Ramos (cell line): ENCODE measurements around the gene STRIP2.
"Not testable (repeated sequence)": the region's sequence is repeated elsewhere in the genome, so short reads cannot be mapped to it uniquely, and the experiment has no call there.

Experiments
- in situ Hi-C: fragments of 300-500 bp; cut with MboI; formaldehyde crosslinking; loops from one replicate; pipeline ENCODE4 v1.14.3; 2022; ENCODE audit warnings: low sequenced_read_pairs; ENCODE audit not compliant: unreplicated experiment

Gene STRIP2

GRCh38 chr7:129417073-129417472, 17.2 kb upstream of the STRIP2 start:
- in situ Hi-C loops: no loop called here

DNA sequence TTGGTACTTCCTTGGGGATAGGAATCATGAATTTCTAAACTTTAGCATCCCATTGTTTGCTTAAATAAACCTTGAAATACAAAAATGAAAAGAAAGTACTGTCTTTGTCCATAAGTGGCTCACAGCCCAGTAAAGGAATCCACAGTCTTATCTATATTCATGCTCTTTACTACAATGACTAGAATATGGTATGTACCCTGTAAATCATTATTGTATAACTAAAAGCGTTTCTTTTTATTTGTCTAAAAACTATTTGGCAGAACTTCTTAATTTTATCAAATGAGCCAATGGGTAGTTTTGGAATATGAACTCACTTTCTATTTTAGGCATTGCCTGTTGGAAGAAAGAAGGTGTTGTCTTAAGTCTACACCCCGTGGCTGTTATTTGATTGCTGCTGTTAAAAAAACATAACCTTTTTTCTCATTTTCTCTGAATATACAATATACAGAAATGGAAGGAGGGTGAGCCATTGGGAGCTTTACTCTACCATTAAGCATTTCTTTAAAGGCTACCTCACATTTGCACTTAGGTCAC, 12.4 kb upstream of the STRIP2 start:
- in situ Hi-C loops: no loop called here

DNA sequence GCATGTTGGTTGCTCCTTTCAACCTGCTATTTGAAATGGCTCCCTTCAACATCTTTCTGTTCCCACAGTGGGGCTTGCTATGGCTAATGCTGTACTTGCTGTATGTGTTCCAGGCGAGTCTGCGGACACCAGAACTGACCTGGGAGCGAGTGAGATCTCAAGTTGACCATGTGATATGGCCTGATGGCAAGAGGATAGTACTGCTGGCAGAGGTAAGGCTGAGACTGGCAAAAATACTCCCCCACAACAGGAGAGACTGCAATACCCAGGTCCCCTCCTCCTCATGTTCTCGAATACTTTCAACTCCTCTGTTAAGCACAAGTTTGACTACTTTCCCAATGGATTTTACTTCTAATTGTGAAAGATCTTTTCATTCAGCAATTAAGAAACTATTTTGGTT, 11.5 kb upstream of the STRIP2 start:
- in situ Hi-C loops: no loop called here

- in situ Hi-C loops: no loop called here
These were observed 10.4 kb upstream of the STRIP2 start for GRCh38 chr7:129423700-129424410.

DNA sequence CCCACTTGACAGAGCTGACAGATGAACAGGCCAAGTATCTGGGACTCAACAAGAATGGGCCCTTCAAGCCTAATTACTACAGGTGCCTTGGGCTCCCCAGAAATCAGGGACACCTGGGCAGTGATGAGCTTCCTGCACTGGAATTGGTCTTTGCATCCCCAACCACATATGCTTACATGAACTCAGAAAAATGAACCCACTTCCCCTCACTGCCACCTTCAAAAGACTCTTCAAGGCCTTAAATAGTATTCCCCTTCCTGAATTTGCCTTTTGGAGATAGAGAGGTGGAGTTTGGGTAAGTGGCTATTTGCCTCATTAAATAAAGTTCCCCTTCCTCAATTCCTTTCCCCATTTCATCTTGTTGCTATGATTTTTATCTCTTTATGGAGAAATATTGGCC, 7.8 kb upstream of the STRIP2 start:
- in situ Hi-C loops: no loop called here

GRCh38 chr7:129427526-129428045, 6.6 kb upstream of the STRIP2 start:
- in situ Hi-C loops: no loop called here

- in situ Hi-C loops: no loop called here
These were observed 2.2 kb upstream of the STRIP2 start for GRCh38 chr7:129431911-129432643.

DNA sequence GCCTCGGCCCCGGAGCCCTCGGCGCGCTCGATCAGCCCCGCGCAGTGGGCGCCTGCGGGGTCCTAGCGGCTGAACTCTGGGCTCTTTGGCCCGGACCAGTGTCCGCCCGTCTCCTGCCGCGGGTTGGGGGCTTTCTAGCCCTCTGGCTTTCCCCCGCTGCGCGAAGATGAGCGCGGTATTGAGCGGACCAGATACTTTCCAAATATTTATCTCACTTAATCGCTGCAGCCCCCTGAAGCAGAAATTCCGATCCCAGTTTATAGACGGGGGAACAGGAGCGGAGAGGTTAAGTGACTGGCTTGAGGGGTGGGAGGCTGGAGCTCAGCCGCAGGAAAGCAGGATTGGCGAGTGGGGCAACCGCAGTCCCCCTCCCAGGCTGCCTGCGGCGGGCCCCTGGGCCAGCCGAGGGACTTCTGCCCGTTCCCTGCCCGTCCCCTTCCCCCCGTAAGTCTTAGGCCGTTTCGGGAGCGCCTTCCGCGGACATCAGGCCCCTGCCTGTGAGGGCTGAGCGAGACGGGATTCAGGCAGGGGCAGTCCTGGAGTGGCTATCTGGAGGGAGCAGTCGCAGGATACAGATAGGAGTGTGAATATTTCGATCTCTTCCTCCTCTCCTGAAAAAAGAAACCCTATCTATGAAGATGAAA, 565 bp downstream of the STRIP2 start:
- in situ Hi-C loops: no loop called here

DNA sequence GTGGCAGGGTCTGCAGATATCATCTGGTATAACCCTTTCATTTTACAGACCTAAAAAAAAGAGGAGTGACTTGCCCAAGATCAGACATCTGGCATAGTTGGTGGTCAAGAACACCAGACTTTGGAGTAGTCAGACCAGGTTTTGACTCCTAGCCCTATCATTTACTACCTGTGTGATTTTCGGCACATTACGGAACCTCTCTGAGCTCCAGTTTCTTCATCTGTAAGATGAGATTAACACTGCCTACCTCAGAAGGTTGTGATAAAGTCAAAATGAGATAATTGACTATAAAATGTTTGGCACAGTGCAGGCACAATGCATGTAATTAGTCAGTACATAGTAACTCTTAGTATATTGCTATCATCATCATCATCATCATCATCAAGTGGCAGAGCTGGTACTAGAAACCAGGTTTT, 1.2 kb downstream of the STRIP2 start:
- in situ Hi-C loops: no loop called here

DNA sequence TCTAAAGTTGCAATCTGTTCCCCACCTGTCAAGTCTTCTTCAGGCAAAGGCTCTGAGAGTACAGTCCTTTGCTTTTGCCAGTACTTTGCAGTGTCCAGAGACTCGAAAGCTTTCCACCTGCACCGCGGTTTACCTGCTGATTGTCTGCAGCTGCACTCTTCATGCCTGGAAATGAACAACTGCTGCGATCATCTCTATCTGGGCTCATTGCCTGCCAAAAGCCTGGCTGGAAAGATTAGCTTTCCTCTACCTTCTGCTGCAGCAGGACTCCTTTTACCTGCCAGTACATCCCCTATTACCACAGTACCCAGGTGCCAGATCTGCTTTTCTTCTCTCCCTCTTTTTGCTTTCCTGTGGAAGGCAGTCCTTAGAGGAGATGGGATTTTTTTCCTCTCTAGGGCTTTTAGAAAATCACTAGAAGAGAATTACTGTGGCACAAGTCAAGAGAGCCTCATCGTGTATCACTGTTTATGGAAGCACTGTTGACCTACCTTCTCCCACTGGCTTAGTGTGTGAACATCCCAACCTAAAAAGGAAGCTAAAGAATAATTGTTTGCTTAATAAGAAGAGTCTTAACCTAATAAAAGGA, 2.2 kb downstream of the STRIP2 start:
- in situ Hi-C loops: no loop called here

DNA sequence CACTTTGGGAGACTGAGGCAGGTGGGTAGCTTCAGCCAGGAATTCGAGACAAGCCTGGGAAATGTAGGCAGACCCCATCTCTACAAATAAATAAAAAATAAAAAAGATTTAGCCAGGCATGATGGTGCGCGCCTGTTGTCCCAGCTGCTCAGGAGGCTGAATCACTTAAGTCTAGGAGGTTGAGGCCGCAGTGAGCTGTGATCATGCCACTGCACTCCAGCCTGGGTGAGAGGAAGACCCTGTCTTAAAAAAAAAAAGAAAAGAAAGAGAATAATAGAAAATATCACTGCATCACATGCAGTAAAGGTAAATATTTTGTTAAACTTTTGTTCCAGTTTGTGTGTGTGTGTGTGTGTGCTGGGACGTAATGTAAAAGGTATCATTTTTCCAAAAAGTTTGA, 3.0 kb downstream of the STRIP2 start:
- in situ Hi-C loops: no loop called here

GRCh38 chr7:129438281-129438838, 4.1 kb downstream of the STRIP2 start:
- in situ Hi-C loops: no loop called here

GRCh38 chr7:129438839-129439651, 4.8 kb downstream of the STRIP2 start:
- in situ Hi-C loops: no loop called here

GRCh38 chr7:129439963-129440625, 5.9 kb downstream of the STRIP2 start:
- in situ Hi-C loops: no loop called here

GRCh38 chr7:129443612-129444011, 9.4 kb downstream of the STRIP2 start:
- in situ Hi-C loops: no loop called here

- in situ Hi-C loops: not testable (repeated sequence)
These were observed 10.5 kb downstream of the STRIP2 start for GRCh38 chr7:129444776-129445175.

DNA sequence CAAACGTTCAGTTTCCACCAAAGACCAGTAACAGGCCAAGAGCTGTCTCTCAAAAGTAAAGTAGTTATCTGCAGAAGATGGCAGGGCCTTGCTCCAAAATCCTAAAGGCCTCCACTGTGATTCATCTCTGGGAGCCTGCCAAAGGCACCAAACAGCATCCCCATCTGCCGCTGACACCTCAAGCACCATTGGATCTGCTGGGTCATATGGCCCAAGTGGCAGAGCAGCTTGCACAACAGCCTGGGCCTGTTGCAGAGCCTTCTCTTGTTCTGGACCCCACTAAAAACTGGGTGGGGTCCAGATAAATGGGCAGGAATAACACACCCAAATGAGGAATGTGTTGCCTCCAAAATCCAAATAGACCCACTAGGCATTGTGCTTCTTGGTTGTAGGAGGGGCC, 12.7 kb downstream of the STRIP2 start:
- in situ Hi-C loops: not testable (repeated sequence)

DNA sequence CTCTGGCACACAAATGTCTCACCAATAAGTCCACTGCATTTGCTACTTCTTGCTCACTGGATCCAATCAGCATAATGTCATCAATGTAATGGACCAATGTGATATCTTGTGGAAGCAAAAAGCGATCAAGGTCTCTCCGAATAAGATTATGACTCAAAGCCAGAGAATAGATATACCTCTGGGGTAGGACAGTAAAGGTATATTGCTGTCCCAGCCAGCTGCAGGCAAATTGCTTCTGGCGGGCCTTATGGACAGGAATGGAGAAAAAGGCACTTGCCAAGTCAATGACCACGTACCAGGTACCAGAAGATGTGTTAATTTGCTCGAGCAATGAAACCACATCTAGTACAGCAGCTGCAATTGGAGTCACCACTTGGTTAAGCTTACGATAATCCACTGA, 13.2 kb downstream of the STRIP2 start:
- in situ Hi-C loops: not testable (repeated sequence)

GRCh38 chr7:129448608-129449007, 14.4 kb downstream of the STRIP2 start:
- in situ Hi-C loops: not testable (repeated sequence)
